HEK293 (cell line): ENCODE results near the gene DEF6.

Experiments used
- IKZF3 ChIP-seq: fragments of 450-650 bp; IDR thresholded peaks from 2 replicates; pipeline ENCODE4 v1.5.0; 2018; ENCODE audit warnings: missing biosample characterization, mild to moderate bottlenecking, missing genetic modification characterization, moderate library complexity
- ZNF350 ChIP-seq: fragments of 450-650 bp; formaldehyde crosslinking; IDR thresholded peaks from 2 replicates; pipeline ENCODE4 v1.5.0; 2017; ENCODE audit warnings: missing biosample characterization, mild to moderate bottlenecking, missing genetic modification characterization
- ZNF548 ChIP-seq: fragments of 450-650 bp; formaldehyde crosslinking; IDR thresholded peaks from 2 replicates; pipeline ENCODE4 v1.5.1; 2016; ENCODE audit warnings: missing biosample characterization, missing genetic modification characterization

- no peak for TF ChIP-seq ZNF350
- no peak for TF ChIP-seq IKZF3
- TF ChIP-seq ZNF548: no peak
Observed at GRCh38 chr6:35305117-35305516, 7.5 kb downstream of the DEF6 start.
